ENCODE data around the gene SLC51B.

- TF ChIP-seq CTCF (IDR thresholded peaks at IDR 0.05) = no peak
- TF ChIP-seq POLR2A (IDR thresholded peaks at IDR 0.05) = no peak
Measured at GRCh38 chr15:65026756-65027155, 18.4 kb upstream of the SLC51B start.

Data from right lobe of liver (tissue), 4 donors.